Gastroesophageal sphincter (tissue), 4 donors: Measurements from ENCODE around the gene TMCO4. TPM values are rescaled to one million over a fixed set of nuclear protein-coding genes. Genes with fewer than 3 reads are reported as not detected.

Experiments
- ATAC-seq: fragments of 150-250 bp; one replicate; pipeline ENCODE4 v1.9.1; 2016; ENCODE audit warnings: mild to moderate bottlenecking, moderate library complexity
- H3K27ac ChIP-seq, 4 donors: fragments of 200-600 bp; sonication (generic) in 3 of 4; 1 replicate in 3 of 4; 2 replicates in 1 of 4; pipeline ENCODE4 v1.5.1; 2016 to 2019
- H3K27me3 ChIP-seq: fragments of 200-600 bp; sonication (generic); one replicate; pipeline ENCODE4 v1.5.1; 2019
- H3K36me3 ChIP-seq, 2 donors: fragments of 200-600 bp; sonication (generic); one replicate each; pipeline ENCODE4 v1.5.1; 2019; ENCODE audit warnings: control low read depth in 1 of 2
- H3K4me1 ChIP-seq, 3 donors: fragments of 200-600 bp; sonication (generic); 1 replicate in 2 of 3; 2 replicates in 1 of 3; pipeline ENCODE4 v1.5.1; 2016 to 2019; ENCODE audit warnings: control low read depth in 2 of 3
- H3K4me3 ChIP-seq, 2 donors: fragments of 200-600 bp; sonication (generic); one replicate each; pipeline ENCODE4 v1.5.1; 2019; ENCODE audit warnings: mild to moderate bottlenecking in 1 of 2, moderate library complexity in 1 of 2
- H3K9me3 ChIP-seq, 3 donors: fragments of 200-600 bp; sonication (generic); one replicate each; pipeline ENCODE4 v1.5.1; 2017 to 2019; ENCODE audit warnings: control low read depth in 2 of 3
- CTCF ChIP-seq, 4 experiments: fragments of 200-600 bp in 2 of 4; fragments of 450-650 bp in 2 of 4; sonication (generic) in 1 of 4; IDR thresholded peaks; one replicate each; pipeline ENCODE4 v1.5.1; 2017 to 2019; ENCODE audit warnings: antibody characterized with exemption in 4 of 4, mild to moderate bottlenecking in 2 of 4, moderate library complexity in 2 of 4
- EP300 ChIP-seq: sonication (generic); formaldehyde crosslinking; IDR thresholded peaks from one replicate; pipeline ENCODE4 v1.6.1; 2017; ENCODE audit warnings: antibody characterized with exemption, mild to moderate bottlenecking
- POLR2A ChIP-seq, 2 donors: fragments of 450-650 bp; IDR thresholded peaks; one replicate each; pipeline ENCODE4 v1.6.1; 2017; ENCODE audit warnings: antibody characterized with exemption in 2 of 2, mild to moderate bottlenecking in 2 of 2, moderate library complexity in 1 of 2
- POLR2AphosphoS5 ChIP-seq: sonication (generic); formaldehyde crosslinking; IDR thresholded peaks from one replicate; pipeline ENCODE4 v1.6.1; 2017; ENCODE audit warnings: antibody characterized with exemption
- WGBS, 2 donors: methylation state at CpG; one replicate each; pipeline ENCODE4 v1.1.5; 2018; ENCODE audit warnings: low coverage in 1 of 2; 5-methylcytosine and 5-hydroxymethylcytosine counted together
- total RNA-seq, 4 donors: library from RNA; depleted of rRNA; stranded (reverse); fragments of >200 nt; gene quantifications; one replicate each; pipeline ENCODE4 v1.1.0, GENCODE V29; 2016

Gene TMCO4
- total RNA-seq, 4 donors from 2014 or later = 18.1 to 36.9 (median 24.5) TPM

- no peak for ATAC-seq
- Histone ChIP-seq H3K9me3 (peaks cover 0 to 4% (median 0%) of the 10 kb centered on the region in 3 donors), H3K27ac (no peak overlapping the region), H3K27me3 (no peaks in the 10 kb centered on the region), H3K4me1 (no peaks in the 10 kb centered on the region), H3K36me3 (peaks cover 0 to 90% of the 10 kb centered on the region in 2 donors), H3K4me3 (no peak overlapping the region)
- WGBS, 2 donors = 95 to 96% methylated on average over 2 to 3 of the region's 3 CpGs
- TF ChIP-seq POLR2A (IDR thresholded peaks at IDR 0.05) (no peak), POLR2AphosphoS5 (no peak), CTCF (IDR thresholded peaks at IDR 0.05) (no peak), EP300 (no peak)
Observed at GRCh38 chr1:19689856-19690255, 109.9 kb downstream of the TMCO4 start.

GRCh38 chr1:19689085-19689757 is 110.5 kb downstream of the TMCO4 start:
- ATAC-seq = no peak

GRCh38 chr1:19688041-19688842 is 111.5 kb downstream of the TMCO4 start:
- TF ChIP-seq POLR2AphosphoS5 = no peak
- TF ChIP-seq CTCF (IDR thresholded peaks at IDR 0.05) = no peak
- TF ChIP-seq POLR2A (IDR thresholded peaks at IDR 0.05) = no peak
- no peak for TF ChIP-seq EP300
- Histone ChIP-seq H3K4me1 (no peaks in the 10 kb centered on the region), H3K27ac (no peak overlapping the region), H3K9me3 (peaks cover 0 to 4% (median 0%) of the 10 kb centered on the region in 3 donors), H3K36me3 (peaks cover 0 to 79% of the 10 kb centered on the region in 2 donors), H3K4me3 (no peak overlapping the region), H3K27me3 (no peaks in the 10 kb centered on the region)
- ATAC-seq = no peak
- WGBS, 2 donors = 82 to 83% methylated on average over 1 to 6 of the region's 19 CpGs

More at GRCh38 chr1:19689085-19689757, 110.5 kb downstream of the TMCO4 start:
- no peak for TF ChIP-seq CTCF (IDR thresholded peaks at IDR 0.05)
- no peak for TF ChIP-seq POLR2A (IDR thresholded peaks at IDR 0.05)
- TF ChIP-seq EP300 = no peak
- TF ChIP-seq POLR2AphosphoS5 = no peak
- Histone ChIP-seq H3K36me3 (peaks cover 0 to 88% of the 10 kb centered on the region in 2 donors), H3K27ac (no peak overlapping the region), H3K27me3 (no peaks in the 10 kb centered on the region), H3K9me3 (peaks cover 0 to 4% (median 0%) of the 10 kb centered on the region in 3 donors), H3K4me1 (no peaks in the 10 kb centered on the region), H3K4me3 (no peak overlapping the region)
- 20 to 74% methylated on average over 1 to 5 of the region's 5 CpGs for WGBS, 2 donors

GRCh38 chr1:19687414-19687813 is 112.3 kb downstream of the TMCO4 start:
- no peak for TF ChIP-seq POLR2A (IDR thresholded peaks at IDR 0.05)
- no peak for TF ChIP-seq EP300
- no peak for TF ChIP-seq POLR2AphosphoS5
- TF ChIP-seq CTCF (IDR thresholded peaks at IDR 0.05) = no peak
- 77% methylated on average over 1 of the region's 1 CpG; no CpG with 5 or more reads in 1 of the 2 donors for WGBS, 2 donors
- Histone ChIP-seq H3K4me1 (no peaks in the 10 kb centered on the region), H3K27ac (no peak overlapping the region), H3K9me3 (peaks cover 0 to 4% (median 0%) of the 10 kb centered on the region in 3 donors), H3K4me3 (no peak overlapping the region), H3K36me3 (peaks cover 0 to 81% of the 10 kb centered on the region in 2 donors), H3K27me3 (no peaks in the 10 kb centered on the region)
- ATAC-seq = no peak
